K562 (cell line): ENCODE data around the gene MPHOSPH8. TPM values are rescaled to one million over a fixed set of nuclear protein-coding genes. Genes with fewer than 3 reads are reported as not detected.
A peak's percentile ranks its signal among the peaks of the same experiment; 100 is the strongest.

ENCODE experiments used
- ERF ChIP-seq: fragments of 450-650 bp; formaldehyde crosslinking; IDR thresholded peaks from 2 replicates; pipeline ENCODE4 v1.4.0; 2020; ENCODE audit warnings: mild to moderate bottlenecking, mixed read lengths
- ESRRA ChIP-seq: fragments of 450-650 bp; IDR thresholded peaks from 2 replicates; pipeline ENCODE4 v1.6.1; 2014; ENCODE audit warnings: low read depth, mild to moderate bottlenecking, moderate library complexity, borderline replicate concordance
- FOSL1 ChIP-seq: fragments of 200-800 bp; sonication (Bioruptor generic); conservative IDR thresholded peaks from 2 replicates; pipeline ENCODE4 v1.6.1; 2016; ENCODE audit warnings: missing genetic modification characterization, missing compliant biosample characterization
- JUN ChIP-seq, 2 experiments: sonication (generic) in 1 of 2; formaldehyde crosslinking in 1 of 2; IDR thresholded peaks; 2 replicates each; pipeline versions ENCODE4 v1.6.1 to v1.8.0; 2012 to 2022; ENCODE audit warnings: borderline replicate concordance in 2 of 2, mild to moderate bottlenecking in 2 of 2, improper control_type of control experiment in 1 of 2, low read depth in 1 of 2, low read length in 1 of 2, missing genetic modification reagents in 1 of 2
- MYNN ChIP-seq, 2 experiments: sonication (generic); formaldehyde crosslinking in 1 of 2; IDR thresholded peaks; 2 replicates each; pipeline versions ENCODE4 v1.5.0 to v1.6.1; 2016 to 2020; ENCODE audit warnings: antibody characterized with exemption in 1 of 2, missing genetic modification reagents in 1 of 2
- ZNF134 ChIP-seq: fragments of 250-450 bp; sonication (Bioruptor Pico); conservative IDR thresholded peaks from 2 replicates; pipeline ENCODE4 v1.4.0; 2020
- ZNF140 ChIP-seq: fragments of 250-450 bp; sonication (Bioruptor Pico); IDR thresholded peaks from 2 replicates; pipeline ENCODE4 v1.8.0; 2021; ENCODE audit warnings: moderate library complexity, mild to moderate bottlenecking, inconsistent platforms
- ZNF444 ChIP-seq: fragments of 250-450 bp; sonication (Bioruptor Pico); IDR thresholded peaks from 2 replicates; pipeline ENCODE4 v1.4.0; 2020; ENCODE audit warnings: mild to moderate bottlenecking, moderate library complexity
- ZNF561 ChIP-seq: fragments of 450-650 bp; formaldehyde crosslinking; conservative IDR thresholded peaks from 2 replicates; pipeline ENCODE4 v1.4.0; 2020; ENCODE audit warnings: mild to moderate bottlenecking, moderate library complexity
- polyA plus RNA-seq, 8 experiments: library from polyadenylated mRNA; depleted of rRNA in 4 of 8; stranded (reverse) in 5 of 8; unstranded in 3 of 8; fragments of >200 nt; fragmentation: Nextera tagmentation in 2 of 8; fragmentation: Illumina TruSeq in 1 of 8; extraction: Ambion mirVana in 2 of 8; extraction: Trizol in 1 of 8; gene quantifications; 2 replicates each; pipeline versions ENCODE4 v1.2.1 to v1.2.3, GENCODE V29; 2011 to 2014; ENCODE audit warnings: inconsistent platforms in 1 of 8, missing spikeins in 1 of 8
- total RNA-seq, 7 experiments: library from RNA; depleted of rRNA in 6 of 7; stranded (reverse); fragments of >200 nt in 6 of 7; fragmentation: Illumina TruSeq in 2 of 7; extraction: Trizol in 2 of 7; gene quantifications; 2 replicates each; pipeline versions ENCODE4 v1.2.1 to v1.2.3, GENCODE V29; 2011 to 2021; ENCODE audit warnings: low replicate concordance in 1 of 7
- TF ChIP-seq, protein P1 (sequence below): sonication (generic); formaldehyde crosslinking; IDR thresholded peaks from 2 replicates; pipeline ENCODE4 v1.4.0; 2020; ENCODE audit warnings: mild to moderate bottlenecking, missing genetic modification reagents
- TF ChIP-seq, protein P2 (sequence below): fragments of 200-800 bp; sonication (Bioruptor generic); IDR thresholded peaks from 2 replicates; pipeline ENCODE4 v1.6.1; 2017; ENCODE audit warnings: missing genetic modification characterization, missing compliant biosample characterization
- TF ChIP-seq, protein P3 (sequence below): fragments of 250-450 bp; sonication (Bioruptor Pico); IDR thresholded peaks from 2 replicates; pipeline ENCODE4 v1.5.0; 2021
- TF ChIP-seq, protein P4 (sequence below): fragments of 250-450 bp; sonication (Bioruptor Pico); IDR thresholded peaks from 2 replicates; pipeline ENCODE4 v1.8.0; 2021; ENCODE audit warnings: moderate library complexity, mild to moderate bottlenecking, inconsistent platforms
- TF ChIP-seq, protein P5 (sequence below): sonication (generic); formaldehyde crosslinking; IDR thresholded peaks from 2 replicates; pipeline ENCODE4 v1.8.1; 2023; ENCODE audit warnings: mild to moderate bottlenecking, missing genetic modification reagents, moderate library complexity
- TF ChIP-seq, protein P6 (sequence below): fragments of 250-450 bp; sonication (Bioruptor Pico); IDR thresholded peaks from 2 replicates; pipeline ENCODE4 v1.5.0; 2022; ENCODE audit warnings: mild to moderate bottlenecking

Gene MPHOSPH8
- total and polyA plus RNA-seq, 9 of the 15 experiments (the other 6 are each of a cell fraction or from before 2014, with no cell fraction given): 10.3 to 24.8 (median 16.6) TPM

- TF ChIP-seq, protein P1, sequence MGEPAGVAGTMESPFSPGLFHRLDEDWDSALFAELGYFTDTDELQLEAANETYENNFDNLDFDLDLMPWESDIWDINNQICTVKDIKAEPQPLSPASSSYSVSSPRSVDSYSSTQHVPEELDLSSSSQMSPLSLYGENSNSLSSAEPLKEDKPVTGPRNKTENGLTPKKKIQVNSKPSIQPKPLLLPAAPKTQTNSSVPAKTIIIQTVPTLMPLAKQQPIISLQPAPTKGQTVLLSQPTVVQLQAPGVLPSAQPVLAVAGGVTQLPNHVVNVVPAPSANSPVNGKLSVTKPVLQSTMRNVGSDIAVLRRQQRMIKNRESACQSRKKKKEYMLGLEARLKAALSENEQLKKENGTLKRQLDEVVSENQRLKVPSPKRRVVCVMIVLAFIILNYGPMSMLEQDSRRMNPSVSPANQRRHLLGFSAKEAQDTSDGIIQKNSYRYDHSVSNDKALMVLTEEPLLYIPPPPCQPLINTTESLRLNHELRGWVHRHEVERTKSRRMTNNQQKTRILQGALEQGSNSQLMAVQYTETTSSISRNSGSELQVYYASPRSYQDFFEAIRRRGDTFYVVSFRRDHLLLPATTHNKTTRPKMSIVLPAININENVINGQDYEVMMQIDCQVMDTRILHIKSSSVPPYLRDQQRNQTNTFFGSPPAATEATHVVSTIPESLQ: no peak
- TF ChIP-seq, protein P2, sequence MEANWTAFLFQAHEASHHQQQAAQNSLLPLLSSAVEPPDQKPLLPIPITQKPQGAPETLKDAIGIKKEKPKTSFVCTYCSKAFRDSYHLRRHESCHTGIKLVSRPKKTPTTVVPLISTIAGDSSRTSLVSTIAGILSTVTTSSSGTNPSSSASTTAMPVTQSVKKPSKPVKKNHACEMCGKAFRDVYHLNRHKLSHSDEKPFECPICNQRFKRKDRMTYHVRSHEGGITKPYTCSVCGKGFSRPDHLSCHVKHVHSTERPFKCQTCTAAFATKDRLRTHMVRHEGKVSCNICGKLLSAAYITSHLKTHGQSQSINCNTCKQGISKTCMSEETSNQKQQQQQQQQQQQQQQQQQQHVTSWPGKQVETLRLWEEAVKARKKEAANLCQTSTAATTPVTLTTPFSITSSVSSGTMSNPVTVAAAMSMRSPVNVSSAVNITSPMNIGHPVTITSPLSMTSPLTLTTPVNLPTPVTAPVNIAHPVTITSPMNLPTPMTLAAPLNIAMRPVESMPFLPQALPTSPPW: peak; percentile 74
- TF ChIP-seq, protein P3, sequence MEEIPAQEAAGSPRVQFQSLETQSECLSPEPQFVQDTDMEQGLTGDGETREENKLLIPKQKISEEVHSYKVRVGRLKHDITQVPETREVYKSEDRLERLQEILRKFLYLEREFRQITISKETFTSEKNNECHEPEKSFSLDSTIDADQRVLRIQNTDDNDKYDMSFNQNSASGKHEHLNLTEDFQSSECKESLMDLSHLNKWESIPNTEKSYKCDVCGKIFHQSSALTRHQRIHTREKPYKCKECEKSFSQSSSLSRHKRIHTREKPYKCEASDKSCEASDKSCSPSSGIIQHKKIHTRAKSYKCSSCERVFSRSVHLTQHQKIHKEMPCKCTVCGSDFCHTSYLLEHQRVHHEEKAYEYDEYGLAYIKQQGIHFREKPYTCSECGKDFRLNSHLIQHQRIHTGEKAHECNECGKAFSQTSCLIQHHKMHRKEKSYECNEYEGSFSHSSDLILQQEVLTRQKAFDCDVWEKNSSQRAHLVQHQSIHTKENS (CRISPR knock-in tag): no peak
- TF ChIP-seq, protein P4, sequence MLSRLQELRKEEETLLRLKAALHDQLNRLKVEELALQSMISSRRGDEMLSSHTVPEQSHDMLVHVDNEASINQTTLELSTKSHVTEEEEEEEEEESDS (CRISPR knock-in tag): no peak
- TF ChIP-seq, protein P5, sequence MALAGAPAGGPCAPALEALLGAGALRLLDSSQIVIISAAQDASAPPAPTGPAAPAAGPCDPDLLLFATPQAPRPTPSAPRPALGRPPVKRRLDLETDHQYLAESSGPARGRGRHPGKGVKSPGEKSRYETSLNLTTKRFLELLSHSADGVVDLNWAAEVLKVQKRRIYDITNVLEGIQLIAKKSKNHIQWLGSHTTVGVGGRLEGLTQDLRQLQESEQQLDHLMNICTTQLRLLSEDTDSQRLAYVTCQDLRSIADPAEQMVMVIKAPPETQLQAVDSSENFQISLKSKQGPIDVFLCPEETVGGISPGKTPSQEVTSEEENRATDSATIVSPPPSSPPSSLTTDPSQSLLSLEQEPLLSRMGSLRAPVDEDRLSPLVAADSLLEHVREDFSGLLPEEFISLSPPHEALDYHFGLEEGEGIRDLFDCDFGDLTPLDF (CRISPR knock-in tag): no peak
- TF ChIP-seq ZNF134 (no peak), MYNN (IDR thresholded peaks at IDR 0.05) (no peak), MYNN (CRISPR knock-in tag; IDR thresholded peaks at IDR 0.05) (no peak), ERF (CRISPR knock-in tag) (no peak), ESRRA (peak; percentile 68; the same call in 1 of the 2 replicates), ZNF444 (CRISPR knock-in tag) (peak; percentile 94), FOSL1 (tag) (peak; percentile 87), ZNF140 (CRISPR knock-in tag) (no peak), JUN (IDR thresholded peaks at IDR 0.05; ENCODE audit: borderline replicate concordance, low read depth, low read length) (peak; percentile 18; the same call in 1 of the 2 replicates), JUN (CRISPR knock-in tag; IDR thresholded peaks at IDR 0.05; ENCODE audit: borderline replicate concordance) (no peak), ZNF561 (CRISPR knock-in tag) (no peak)
- TF ChIP-seq, protein P6, sequence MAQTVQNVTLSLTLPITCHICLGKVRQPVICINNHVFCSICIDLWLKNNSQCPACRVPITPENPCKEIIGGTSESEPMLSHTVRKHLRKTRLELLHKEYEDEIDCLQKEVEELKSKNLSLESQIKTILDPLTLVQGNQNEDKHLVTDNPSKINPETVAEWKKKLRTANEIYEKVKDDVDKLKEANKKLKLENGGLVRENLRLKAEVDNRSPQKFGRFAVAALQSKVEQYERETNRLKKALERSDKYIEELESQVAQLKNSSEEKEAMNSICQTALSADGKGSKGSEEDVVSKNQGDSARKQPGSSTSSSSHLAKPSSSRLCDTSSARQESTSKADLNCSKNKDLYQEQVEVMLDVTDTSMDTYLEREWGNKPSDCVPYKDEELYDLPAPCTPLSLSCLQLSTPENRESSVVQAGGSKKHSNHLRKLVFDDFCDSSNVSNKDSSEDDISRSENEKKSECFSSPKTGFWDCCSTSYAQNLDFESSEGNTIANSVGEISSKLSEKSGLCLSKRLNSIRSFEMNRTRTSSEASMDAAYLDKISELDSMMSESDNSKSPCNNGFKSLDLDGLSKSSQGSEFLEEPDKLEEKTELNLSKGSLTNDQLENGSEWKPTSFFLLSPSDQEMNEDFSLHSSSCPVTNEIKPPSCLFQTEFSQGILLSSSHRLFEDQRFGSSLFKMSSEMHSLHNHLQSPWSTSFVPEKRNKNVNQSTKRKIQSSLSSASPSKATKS: no peak
Measured at GRCh38 chr13:19586904-19587634, 46.4 kb upstream of the MPHOSPH8 start (continued).
